ENCODE measurements around the gene INAFM2. TPM values are rescaled to one million over a fixed set of nuclear protein-coding genes. Genes with fewer than 3 reads are reported as not detected.

INAFM2 gene
- total and polyA plus RNA-seq, 2 donors (not counting 3 experiments of a cell fraction or from before 2014, with no cell fraction given) = 10.4 to 24.1 TPM

GRCh38 chr15:40312370-40313158, 10.9 kb upstream of the INAFM2 start:
- Histone ChIP-seq H3K4me1 (ENCODE audit: control insufficient read depth, extremely low read depth, insufficient read depth, low read length) (peaks cover 24% of the 10 kb centered on the region), H3K4me2 (ENCODE audit: insufficient read depth, low read length) (no peak overlapping the region), H3K9me1 (replicated peaks; ENCODE audit: control insufficient read depth, extremely low read depth, insufficient read depth, low read length) (no peaks in the 10 kb centered on the region), H3K27me3 (ENCODE audit: control insufficient read depth in 2 of 2, insufficient read depth in 2 of 2, low read length in 2 of 2) (no peaks in the 10 kb centered on the region), H3K4me3 (replicated peaks in 1 of 3; ENCODE audit: insufficient read depth in 1 of 3, low read depth in 1 of 3, low read length in 3 of 3) (no peak overlapping the region), H2AFZ (ENCODE audit: low read depth, low read length) (no peak overlapping the region), H3K9ac (replicated peaks; ENCODE audit: extremely low read depth, insufficient read depth, low read length) (no peak overlapping the region), H3K27ac (ENCODE audit: insufficient read depth, low read depth, low read length) (no peak overlapping the region), H3K36me3 (ENCODE audit: control insufficient read depth in 2 of 2, extremely low read depth in 1 of 2, insufficient read depth in 2 of 2, low read length in 2 of 2) (no peaks in the 10 kb centered on the region), H3K79me2 (ENCODE audit: control insufficient read depth, insufficient read depth, low read length) (no peaks in the 10 kb centered on the region), H4K20me1 (replicated peaks; ENCODE audit: control insufficient read depth, extremely low read depth, insufficient read depth, low read length) (no peaks in the 10 kb centered on the region), H3K9me3 (replicated peaks; ENCODE audit: control insufficient read depth, insufficient read depth, low read length) (no peaks in the 10 kb centered on the region)
- CTCF ChIA-PET = interaction anchor here (0.7 to 15.0 kb wide), 11 partner anchors 10 to 95 kb away, joined by 3 to 403 read pairs (median 6); partner anchors contain the start of gene CCDC9B
- dilution Hi-C loops (cut with MboI; ENCODE audit: extremely low pct_ligation_motif_present, low sequenced_read_pairs) = no loop called here
- DNase-seq (ENCODE audit: low read depth, low spot score) (no peak), FAIRE-seq (no peak)
- intact Hi-C loops (cut with micrococcal nuclease) = no loop called here
- TF ChIP-seq POLR2AphosphoS5 (IDR thresholded peaks at IDR 0.05; ENCODE audit: insufficient read depth, low read depth, low read length) (no peak), FOS (IDR thresholded peaks at IDR 0.05; ENCODE audit: borderline replicate concordance, insufficient read depth, low read length) (no peak), EZH2 (IDR thresholded peaks at IDR 0.05; ENCODE audit: borderline replicate concordance, low read depth, low read length, severe bottlenecking) (no peak)
- POLR2A ChIA-PET = interaction anchor here (0.7 kb wide), 2 partner anchors 27 to 102 kb away, joined by 3 read pairs; no protein-coding TSS in a partner anchor
- BruUV-seq (replicated peaks) = no TSS peak

GRCh38 chr15:40313531-40314398, 9.7 kb upstream of the INAFM2 start:
- Histone ChIP-seq H2AFZ (ENCODE audit: low read depth, low read length) (no peak overlapping the region), H4K20me1 (replicated peaks; ENCODE audit: control insufficient read depth, extremely low read depth, insufficient read depth, low read length) (no peaks in the 10 kb centered on the region), H3K4me1 (ENCODE audit: control insufficient read depth, extremely low read depth, insufficient read depth, low read length) (peaks cover 24% of the 10 kb centered on the region), H3K79me2 (ENCODE audit: control insufficient read depth, insufficient read depth, low read length) (no peaks in the 10 kb centered on the region), H3K27ac (ENCODE audit: insufficient read depth, low read depth, low read length) (no peak overlapping the region), H3K4me3 (replicated peaks in 1 of 3; ENCODE audit: insufficient read depth in 1 of 3, low read depth in 1 of 3, low read length in 3 of 3) (no peak overlapping the region), H3K9ac (replicated peaks; ENCODE audit: extremely low read depth, insufficient read depth, low read length) (no peak overlapping the region), H3K9me1 (replicated peaks; ENCODE audit: control insufficient read depth, extremely low read depth, insufficient read depth, low read length) (no peaks in the 10 kb centered on the region), H3K4me2 (ENCODE audit: insufficient read depth, low read length) (peak overlapping the region; percentile 12), H3K27me3 (ENCODE audit: control insufficient read depth in 2 of 2, insufficient read depth in 2 of 2, low read length in 2 of 2) (no peaks in the 10 kb centered on the region), H3K36me3 (ENCODE audit: control insufficient read depth in 2 of 2, extremely low read depth in 1 of 2, insufficient read depth in 2 of 2, low read length in 2 of 2) (no peaks in the 10 kb centered on the region), H3K9me3 (replicated peaks; ENCODE audit: control insufficient read depth, insufficient read depth, low read length) (no peaks in the 10 kb centered on the region)
- peak; percentile 29 for TF ChIP-seq GATA2 (IDR thresholded peaks at IDR 0.05; ENCODE audit: insufficient read depth, insufficient read length, low read depth, low read length)
- TF ChIP-seq JUN (IDR thresholded peaks at IDR 0.05; ENCODE audit: borderline replicate concordance, insufficient read depth, insufficient read length, low read depth) = no peak
- peak; percentile 43 for DNase-seq (ENCODE audit: low read depth, low spot score)
- ChIA-PET POLR2A (interaction anchor here (0.8 to 1.4 kb wide), 2 partner anchors 14 to 23 kb away, joined by 3 to 5 read pairs; no protein-coding TSS in a partner anchor), CTCF (interaction anchor here (0.9 to 15.0 kb wide), 10 partner anchors 9 to 107 kb away, joined by 3 to 403 read pairs (median 4); partner anchors contain the start of genes CCDC9B and INAFM2)
- intact Hi-C loops (cut with micrococcal nuclease) = no loop called here
- peak; percentile 54 for FAIRE-seq
- dilution Hi-C loops (cut with MboI; ENCODE audit: extremely low pct_ligation_motif_present, low sequenced_read_pairs) = no loop called here
- BruUV-seq (replicated peaks) = no TSS peak
